HG03342 (cell line): ENCODE measurements around the gene TRAPPC3.
"Not testable (repeated sequence)": the region's sequence is repeated elsewhere in the genome, so short reads cannot be mapped to it uniquely, and the experiment has no call there.

Experiments
- ATAC-seq: cut with Tn5 transposase; IDR thresholded peaks from one replicate; pipeline ENCODE4 v1.9.1; 2021; ENCODE audit warnings: mild to moderate bottlenecking, moderate library complexity; ENCODE audit not compliant: unreplicated experiment

TRAPPC3 gene

GRCh38 chr1:36166938-36167905, 17.9 kb upstream of the TRAPPC3 start:
- ATAC-seq, result no peak

- ATAC-seq, result no peak
Observed at GRCh38 chr1:36166136-36166535, 16.9 kb upstream of the TRAPPC3 start.

- no peak for ATAC-seq
Observed at GRCh38 chr1:36165145-36165544, 15.9 kb upstream of the TRAPPC3 start.

GRCh38 chr1:36164361-36164760, 15.1 kb upstream of the TRAPPC3 start:
- no peak for ATAC-seq

- ATAC-seq, result no peak
Observed at GRCh38 chr1:36163426-36163825, 14.1 kb upstream of the TRAPPC3 start.

GRCh38 chr1:36162680-36163239, 13.5 kb upstream of the TRAPPC3 start:
- ATAC-seq, result no peak

GRCh38 chr1:36161641-36162531, 12.6 kb upstream of the TRAPPC3 start:
- ATAC-seq, result peak; percentile 44

GRCh38 chr1:36160949-36161485, 11.7 kb upstream of the TRAPPC3 start:
- no peak for ATAC-seq

GRCh38 chr1:36160388-36160948, 11.2 kb upstream of the TRAPPC3 start:
- no peak for ATAC-seq

GRCh38 chr1:36159614-36160387, 10.5 kb upstream of the TRAPPC3 start:
- ATAC-seq, result no peak

- ATAC-seq, result not testable (repeated sequence)
Observed at GRCh38 chr1:36158827-36159252, 9.6 kb upstream of the TRAPPC3 start.

- no peak for ATAC-seq
Observed at GRCh38 chr1:36157973-36158826, 8.9 kb upstream of the TRAPPC3 start.

GRCh38 chr1:36157115-36157903, 8.0 kb upstream of the TRAPPC3 start:
- ATAC-seq, result no peak

- ATAC-seq, result no peak
Observed at GRCh38 chr1:36156329-36157114, 7.2 kb upstream of the TRAPPC3 start.

GRCh38 chr1:36155408-36156328, 6.4 kb upstream of the TRAPPC3 start, which contains the start of gene MAP7D1:
Gene MAP7D1, plus strand, starts transcription at chr1:36156160. Its CDS starts 258 bp downstream, at chr1:36156418.
- peak; percentile 49 for ATAC-seq

GRCh38 chr1:36154765-36155407, 5.6 kb upstream of the TRAPPC3 start:
- ATAC-seq, result no peak
